Measurements from ENCODE around the gene RPRD1A.
"Not testable (repeated sequence)": the region's sequence is repeated elsewhere in the genome, so short reads cannot be mapped to it uniquely, and the experiment has no call there.

The RPRD1A gene

DNA sequence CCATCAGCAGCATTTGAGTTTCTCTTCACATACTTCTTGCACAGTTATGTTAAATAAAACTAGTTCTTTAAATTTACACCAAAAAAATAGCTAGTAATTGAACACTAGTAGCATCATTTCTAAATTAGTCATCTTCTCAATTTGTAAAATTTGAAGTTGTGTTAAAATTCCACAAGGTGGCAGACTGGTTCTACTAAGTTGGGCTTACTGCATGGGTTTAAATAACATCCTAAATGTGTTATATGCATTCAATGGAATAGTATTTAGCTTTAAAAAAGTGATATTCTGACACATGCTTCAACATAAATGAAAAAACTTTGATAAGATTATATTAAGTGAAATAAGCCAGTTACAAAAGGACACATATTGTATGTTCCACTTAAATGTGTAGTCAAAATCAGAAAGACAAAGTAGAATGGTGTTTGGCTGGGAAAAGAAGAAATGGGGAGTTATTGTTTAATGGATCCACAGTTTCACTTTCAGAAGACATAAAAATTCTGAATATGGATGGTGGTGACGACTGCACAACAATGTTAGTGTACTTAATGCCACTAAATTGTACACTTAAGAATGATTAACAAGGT is 28.7 kb upstream of the RPRD1A start:
- in situ Hi-C loops (cut with HindIII; ENCODE audit: low pct_unique_long_range_greater_than_20kb, low sequenced_read_pairs), result no loop called here
- peak in 1 of 2 experiments; percentile 66 for DNase-seq (ENCODE audit: low read depth in 1 of 2, low spot score in 1 of 2)
- TF ChIP-seq JUND (IDR thresholded peaks at IDR 0.05; ENCODE audit: low read depth), result no peak

- TF ChIP-seq JUND (IDR thresholded peaks at IDR 0.05; ENCODE audit: low read depth), result no peak
- peak in 1 of 2 experiments; percentile 45 for DNase-seq (ENCODE audit: low read depth in 1 of 2, low spot score in 1 of 2)
- in situ Hi-C loops (cut with HindIII; ENCODE audit: low pct_unique_long_range_greater_than_20kb, low sequenced_read_pairs), result no loop called here
Measured at GRCh38 chr18:36094431-36094830, 27.1 kb upstream of the RPRD1A start.

- in situ Hi-C loops (cut with HindIII; ENCODE audit: low pct_unique_long_range_greater_than_20kb, low sequenced_read_pairs); DNase-seq (ENCODE audit: low read depth in 1 of 2, low spot score in 1 of 2): not testable (repeated sequence)
Measured at GRCh38 chr18:36092116-36092515, 24.8 kb upstream of the RPRD1A start.

DNA sequence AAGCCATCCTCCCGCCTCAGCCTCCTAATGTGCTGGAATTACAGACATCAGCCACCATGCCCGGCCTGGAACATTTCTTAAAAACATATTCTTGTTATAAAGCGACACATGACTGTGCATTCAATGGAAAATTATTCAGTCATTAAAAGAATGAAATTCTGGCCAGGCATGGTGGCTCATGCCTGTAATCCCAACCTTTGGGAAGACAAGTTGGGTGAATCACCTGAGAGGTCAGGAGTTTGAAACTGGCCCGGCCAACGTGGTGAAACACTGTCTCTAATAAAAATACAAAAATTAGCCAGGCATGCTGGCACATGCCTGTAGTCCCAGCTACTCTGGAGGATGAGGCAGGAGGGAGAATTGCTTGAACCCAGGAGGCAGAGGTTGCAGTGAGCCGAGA is 21.6 kb upstream of the RPRD1A start:
- no peak for DNase-seq (ENCODE audit: low read depth in 1 of 2, low spot score in 1 of 2)
- TF ChIP-seq JUND (IDR thresholded peaks at IDR 0.05; ENCODE audit: low read depth), result no peak
- in situ Hi-C loops (cut with HindIII; ENCODE audit: low pct_unique_long_range_greater_than_20kb, low sequenced_read_pairs), result no loop called here

GRCh38 chr18:36088256-36088655 is 20.9 kb upstream of the RPRD1A start:
- no peak for DNase-seq (ENCODE audit: low read depth in 1 of 2, low spot score in 1 of 2)
- no peak for TF ChIP-seq JUND (IDR thresholded peaks at IDR 0.05; ENCODE audit: low read depth)
- in situ Hi-C loops (cut with HindIII; ENCODE audit: low pct_unique_long_range_greater_than_20kb, low sequenced_read_pairs), result no loop called here

DNA sequence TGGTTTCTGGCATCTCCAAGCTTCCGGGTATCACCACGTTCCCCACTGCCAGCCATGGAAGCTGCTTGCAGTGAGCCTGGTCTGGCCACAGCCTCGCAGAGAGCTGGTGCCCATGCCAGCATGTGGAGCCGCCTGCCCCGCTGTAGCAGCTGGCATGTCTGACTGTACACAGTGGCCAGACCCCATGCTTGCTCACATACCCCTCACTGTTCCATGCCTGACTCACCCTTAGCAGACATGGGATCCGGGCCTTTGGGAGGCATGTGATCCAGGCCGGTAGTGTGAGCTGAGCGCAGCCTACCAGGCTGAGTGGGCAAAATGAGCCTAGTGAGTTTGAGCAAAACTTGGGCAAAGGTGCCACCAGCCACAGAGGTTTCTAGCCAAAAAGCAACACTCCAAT is 18.8 kb upstream of the RPRD1A start:
- TF ChIP-seq JUND (IDR thresholded peaks at IDR 0.05; ENCODE audit: low read depth), result no peak
- in situ Hi-C loops (cut with HindIII; ENCODE audit: low pct_unique_long_range_greater_than_20kb, low sequenced_read_pairs), result no loop called here
- no peak for DNase-seq (ENCODE audit: low read depth in 1 of 2, low spot score in 1 of 2)

GRCh38 chr18:36085195-36085594 is 17.8 kb upstream of the RPRD1A start:
- DNase-seq (ENCODE audit: low read depth in 1 of 2, low spot score in 1 of 2), result no peak
- no peak for TF ChIP-seq JUND (IDR thresholded peaks at IDR 0.05; ENCODE audit: low read depth)
- in situ Hi-C loops (cut with HindIII; ENCODE audit: low pct_unique_long_range_greater_than_20kb, low sequenced_read_pairs), result no loop called here

- in situ Hi-C loops (cut with HindIII; ENCODE audit: low pct_unique_long_range_greater_than_20kb, low sequenced_read_pairs), result no loop called here
- no peak for TF ChIP-seq JUND (IDR thresholded peaks at IDR 0.05; ENCODE audit: low read depth)
- DNase-seq (ENCODE audit: low read depth in 1 of 2, low spot score in 1 of 2), result no peak
Measured at GRCh38 chr18:36083729-36084128, 16.4 kb upstream of the RPRD1A start.

GRCh38 chr18:36081118-36081517 is 13.8 kb upstream of the RPRD1A start:
- DNase-seq (ENCODE audit: low read depth in 1 of 2, low spot score in 1 of 2); in situ Hi-C loops (cut with HindIII; ENCODE audit: low pct_unique_long_range_greater_than_20kb, low sequenced_read_pairs): not testable (repeated sequence)

- in situ Hi-C loops (cut with HindIII; ENCODE audit: low pct_unique_long_range_greater_than_20kb, low sequenced_read_pairs), result no loop called here
- no peak for TF ChIP-seq JUND (IDR thresholded peaks at IDR 0.05; ENCODE audit: low read depth)
- DNase-seq (ENCODE audit: low read depth in 1 of 2, low spot score in 1 of 2), result no peak
Measured at GRCh38 chr18:36078751-36079529, 11.6 kb upstream of the RPRD1A start.

- DNase-seq (ENCODE audit: low read depth in 1 of 2, low spot score in 1 of 2); in situ Hi-C loops (cut with HindIII; ENCODE audit: low pct_unique_long_range_greater_than_20kb, low sequenced_read_pairs): not testable (repeated sequence)
Measured at GRCh38 chr18:36077764-36078163, 10.4 kb upstream of the RPRD1A start.

- TF ChIP-seq JUND (IDR thresholded peaks at IDR 0.05; ENCODE audit: low read depth), result no peak
- in situ Hi-C loops (cut with HindIII; ENCODE audit: low pct_unique_long_range_greater_than_20kb, low sequenced_read_pairs), result no loop called here
- peak; percentile 25 to 61 for DNase-seq (ENCODE audit: low read depth in 1 of 2, low spot score in 1 of 2)
Measured at GRCh38 chr18:36075862-36076587, 8.7 kb upstream of the RPRD1A start.

DNA sequence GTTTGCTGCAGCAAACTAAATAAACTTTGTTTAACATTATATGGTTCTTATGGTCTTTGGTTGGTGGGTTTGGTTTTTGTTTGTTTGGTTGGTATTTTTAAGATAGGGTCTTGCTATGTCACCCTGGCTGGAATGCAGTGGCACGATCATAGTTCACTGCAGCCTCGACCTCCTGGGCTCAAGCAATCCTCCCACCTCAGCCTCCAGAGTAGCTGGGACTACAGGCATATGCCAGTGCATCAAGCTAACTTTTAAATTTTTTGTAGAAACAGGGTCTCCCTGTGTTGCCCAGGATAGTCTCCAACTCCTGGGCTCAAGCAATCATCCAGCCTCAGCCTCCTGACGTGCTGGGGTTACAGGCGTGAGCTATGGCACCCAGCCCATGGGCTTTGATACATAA is 7.1 kb upstream of the RPRD1A start:
- in situ Hi-C loops (cut with HindIII; ENCODE audit: low pct_unique_long_range_greater_than_20kb, low sequenced_read_pairs), result no loop called here
- DNase-seq (ENCODE audit: low read depth in 1 of 2, low spot score in 1 of 2), result no peak

More for the DNA sequence above, 7.1 kb upstream of the RPRD1A start:
- no peak for TF ChIP-seq JUND (IDR thresholded peaks at IDR 0.05; ENCODE audit: low read depth)
